Gastrocnemius medialis (tissue), 4 donors: ENCODE data around the gene PPP2R2B.

ENCODE experiments used
- CTCF ChIP-seq, 5 experiments: fragments of 450-650 bp in 3 of 5; fragments of 200-600 bp in 2 of 5; sonication (generic) in 2 of 5; IDR thresholded peaks in 4 of 5; conservative IDR thresholded peaks in 1 of 5; 1 replicate in 4 of 5; 2 replicates in 1 of 5; pipeline ENCODE4 v1.5.1; 2016 to 2019; ENCODE audit warnings: antibody characterized with exemption in 5 of 5, mild to moderate bottlenecking in 3 of 5, moderate library complexity in 3 of 5
- POLR2A ChIP-seq, 2 donors: fragments of 450-650 bp; IDR thresholded peaks; one replicate each; pipeline ENCODE4 v1.6.1; 2017; ENCODE audit warnings: antibody characterized with exemption in 2 of 2, mild to moderate bottlenecking in 2 of 2, moderate library complexity in 2 of 2

- TF ChIP-seq CTCF (IDR thresholded peaks at IDR 0.05 in 4 of 5, conservative IDR thresholded peaks at IDR 0.05 in 1 of 5): no peak
- TF ChIP-seq POLR2A (IDR thresholded peaks at IDR 0.05): no peak
Observed at GRCh38 chr5:146703499-146703898, 175.1 kb downstream of the PPP2R2B start.
